Dedifferentiated amniotic fluid mesenchymal stem cell (primary cell): ENCODE measurements around the gene TPBG.

Source experiments
- DNase-seq: peaks from one replicate; pipeline ENCODE4 v3.0.0-alpha.2; 2016; ENCODE audit errors: extremely low spot score

TPBG gene

GRCh38 chr6:82363428-82364086, at the start of gene TPBG:
TSS of gene TPBG (plus strand) at chr6:82363817. CDS start at chr6:82364962, 1,145 bp downstream.
- peak; percentile 36 for DNase-seq

DNA sequence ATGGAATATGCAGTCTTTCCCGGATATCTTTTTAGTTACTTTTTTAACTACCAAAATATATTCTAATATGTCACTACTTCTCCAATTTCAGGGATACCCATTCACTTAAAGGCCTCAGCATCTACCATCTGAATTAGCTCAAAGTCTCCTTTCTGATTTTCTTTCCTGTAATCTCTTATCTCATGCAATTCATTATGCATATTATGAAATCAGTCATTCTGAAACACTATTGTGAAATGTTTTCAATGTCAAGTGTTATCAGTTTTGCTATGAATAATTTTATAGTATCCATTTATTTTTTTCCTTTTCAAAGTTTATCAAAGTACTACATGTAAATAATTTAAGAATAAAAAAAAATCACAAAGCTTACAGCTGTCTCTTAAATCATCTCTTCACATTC, 41.2 kb upstream of the TPBG start:
- DNase-seq = no peak

GRCh38 chr6:82329766-82330165, 33.9 kb upstream of the TPBG start:
- no peak for DNase-seq

DNA sequence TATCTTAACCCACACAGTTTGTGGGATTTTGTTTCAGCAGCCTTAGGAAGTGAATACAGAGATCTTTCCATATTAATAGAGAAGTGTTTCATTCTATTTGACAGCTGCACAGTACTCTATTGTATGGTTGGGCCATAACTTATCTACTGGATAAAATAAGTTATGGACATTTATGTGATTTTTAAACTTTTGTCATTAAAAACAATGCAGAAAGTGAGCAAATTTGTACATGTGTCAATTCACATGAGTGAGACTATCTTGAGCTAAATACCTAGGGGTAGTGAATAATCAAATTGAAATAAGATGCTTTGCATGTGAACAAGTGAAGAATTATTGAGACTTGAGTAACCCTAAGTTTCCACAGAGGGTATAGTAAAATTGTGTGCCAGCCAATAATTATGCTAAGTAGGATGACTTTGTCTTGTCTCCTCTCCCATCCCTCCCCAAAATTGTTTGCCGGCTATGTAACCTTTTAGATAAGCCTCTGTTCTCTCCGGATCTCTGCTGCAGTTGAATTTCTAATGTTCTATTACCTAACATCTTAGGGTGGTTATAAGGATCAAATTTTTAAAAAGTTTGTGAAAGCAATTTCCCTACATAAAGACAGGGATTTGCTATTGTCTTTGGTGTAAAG, 33.3 kb upstream of the TPBG start:
- no peak for DNase-seq

GRCh38 chr6:82331031-82331773, 32.4 kb upstream of the TPBG start:
- DNase-seq = peak; percentile 40

DNA sequence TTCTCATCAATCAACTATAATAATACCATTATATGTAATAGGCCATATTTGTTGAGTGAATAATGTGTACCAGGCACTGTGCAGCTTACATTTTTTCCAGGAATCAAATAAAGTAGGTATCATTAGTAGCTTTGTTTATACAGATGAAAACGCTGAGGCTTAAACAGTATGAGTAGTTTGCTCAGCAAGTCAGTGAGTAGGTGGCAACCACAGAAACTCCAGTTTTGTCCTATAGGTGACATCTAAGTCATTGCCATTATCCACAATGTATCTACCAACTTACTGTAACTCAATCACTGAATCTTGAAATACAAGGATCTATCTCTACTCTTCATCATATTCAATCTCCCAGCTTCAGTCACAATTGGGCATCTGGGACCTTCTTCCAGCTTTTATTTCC, 29.8 kb upstream of the TPBG start:
- DNase-seq = no peak

- DNase-seq = no peak
These were observed 25.8 kb upstream of the TPBG start for GRCh38 chr6:82337688-82338257.

- DNase-seq = no peak
These were observed 15.5 kb upstream of the TPBG start for GRCh38 chr6:82348130-82348529.

DNA sequence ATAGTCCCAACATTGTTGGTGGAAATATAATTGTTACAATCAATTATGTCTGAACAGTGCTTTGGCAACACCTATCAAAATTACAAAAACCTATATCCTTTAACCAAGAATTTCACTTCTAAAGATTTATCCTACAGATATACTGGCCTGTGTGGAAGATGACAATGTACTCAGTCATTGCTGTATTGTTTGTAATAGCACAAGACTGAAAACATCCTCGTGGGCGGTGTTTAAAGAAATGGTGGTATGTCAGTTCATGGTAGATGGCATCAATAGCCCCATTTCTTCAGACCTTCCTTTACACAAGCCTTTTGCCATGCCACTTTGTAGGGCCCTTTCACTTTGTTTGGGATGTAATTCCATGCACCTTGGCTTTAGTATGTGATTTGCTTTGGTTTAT, 9.8 kb upstream of the TPBG start:
- DNase-seq = no peak

- DNase-seq = no peak
These were observed 3.1 kb upstream of the TPBG start for GRCh38 chr6:82360552-82360951.

- no peak for DNase-seq
These were observed 2.0 kb upstream of the TPBG start for GRCh38 chr6:82361631-82362030.

- DNase-seq = no peak
These were observed 1.5 kb upstream of the TPBG start for GRCh38 chr6:82362144-82362543.

GRCh38 chr6:82362878-82363427, 664 bp upstream of the TPBG start:
- peak; percentile 89 for DNase-seq

DNA sequence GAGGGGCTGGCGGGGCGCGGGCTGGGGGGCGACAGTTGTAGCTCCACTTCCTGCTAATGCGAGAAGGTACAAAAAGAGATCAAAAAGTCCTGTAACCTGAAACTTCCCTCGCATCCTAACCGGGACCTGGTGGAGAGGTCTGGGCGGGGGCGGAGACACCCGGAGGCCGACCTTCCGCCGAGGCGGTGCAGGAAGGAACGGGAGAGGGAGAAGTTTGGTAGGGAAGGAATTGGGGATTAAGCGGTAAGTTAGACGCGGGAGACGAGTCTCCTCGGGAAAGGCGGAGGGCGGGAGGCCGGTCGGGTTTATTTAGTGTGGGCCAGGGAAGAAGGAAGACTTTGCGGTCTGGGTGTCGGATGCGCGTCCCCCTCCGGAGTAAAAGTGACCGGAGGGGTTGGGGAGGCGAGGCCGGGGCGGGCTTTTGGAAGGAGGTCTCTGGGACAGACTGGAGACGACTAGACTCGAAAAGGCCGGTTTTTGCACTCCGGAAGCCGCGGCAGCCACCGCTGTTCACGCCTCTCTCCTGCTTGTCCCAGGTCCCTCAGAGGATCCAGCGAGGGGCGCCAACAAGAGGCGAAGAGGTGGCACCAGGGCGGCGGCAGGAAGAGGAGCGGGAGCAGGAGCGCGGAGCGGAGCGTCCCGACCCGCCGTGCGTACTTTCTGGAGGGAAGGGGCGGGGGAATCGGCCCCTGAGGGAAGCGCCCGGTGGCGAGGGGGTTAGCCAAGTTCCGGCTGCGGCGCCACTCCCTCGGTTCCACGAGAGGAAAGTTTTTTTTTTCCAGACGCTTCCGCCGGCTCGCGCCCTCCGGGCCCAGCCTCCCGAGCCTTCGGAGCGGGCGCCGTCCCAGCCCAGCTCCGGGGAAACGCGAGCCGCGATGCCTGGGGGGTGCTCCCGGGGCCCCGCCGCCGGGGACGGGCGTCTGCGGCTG, 734 bp downstream of the TPBG start:
- DNase-seq = peak; percentile 49

GRCh38 chr6:82365016-82365795, 1.6 kb downstream of the TPBG start:
- DNase-seq = no peak

DNA sequence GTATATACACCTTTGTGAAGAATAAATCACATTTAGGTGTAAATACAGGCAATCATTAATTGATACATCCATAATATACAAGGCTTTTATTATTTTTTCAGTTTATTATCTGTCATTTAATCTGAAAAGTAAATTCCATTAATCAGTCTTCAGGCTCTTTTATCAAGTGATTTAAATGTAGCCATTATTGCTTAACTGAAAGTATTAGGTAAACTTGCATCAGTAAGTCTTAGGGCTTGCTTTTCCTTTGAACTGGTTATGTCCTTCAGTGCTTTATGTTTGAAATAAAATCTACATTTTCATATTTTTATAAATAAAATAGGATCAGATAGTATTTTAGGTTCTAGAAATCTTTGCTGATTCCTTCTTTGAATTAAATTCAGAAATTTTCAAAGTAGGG, 4.1 kb downstream of the TPBG start:
- DNase-seq = no peak

DNA sequence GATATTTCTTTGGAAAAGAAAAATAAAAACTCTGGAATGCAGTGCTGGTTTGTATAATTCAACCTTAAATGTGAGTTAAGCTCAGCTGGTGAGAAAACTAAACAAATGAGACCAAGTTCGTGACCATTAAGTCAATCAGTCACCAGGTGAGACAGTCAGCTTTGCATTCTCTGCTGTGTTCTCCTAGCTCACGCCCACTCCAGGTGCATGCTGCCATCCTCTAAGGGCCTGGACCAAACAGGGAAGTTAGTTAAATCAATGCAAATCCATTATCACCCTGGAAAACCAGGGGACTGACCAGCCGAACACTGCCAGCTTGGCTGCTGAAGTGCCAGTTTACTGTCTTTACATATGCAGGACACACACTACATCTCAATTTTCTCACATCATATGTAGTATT, 7.2 kb downstream of the TPBG start:
- DNase-seq = no peak

GRCh38 chr6:82371799-82372546, 8.4 kb downstream of the TPBG start:
- no peak for DNase-seq

DNA sequence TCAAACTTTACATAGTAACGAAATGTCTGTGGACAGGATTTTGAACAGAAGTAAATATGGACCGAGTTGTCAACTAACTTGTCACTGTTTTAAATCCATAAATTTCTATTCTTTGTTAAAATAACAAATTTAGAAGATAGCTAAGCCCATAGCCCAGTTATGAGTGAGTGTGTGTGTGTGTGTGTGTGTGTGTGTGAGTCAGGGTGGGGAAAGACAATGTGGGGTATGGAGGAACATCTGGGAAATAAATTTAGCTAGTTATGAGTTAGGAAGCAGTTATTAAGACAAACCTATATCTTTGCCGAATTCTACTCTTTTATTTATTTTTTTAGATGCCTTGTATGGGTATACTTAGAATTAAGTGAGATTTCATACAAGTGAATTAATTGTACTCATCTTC, 9.0 kb downstream of the TPBG start:
- DNase-seq = no peak

DNA sequence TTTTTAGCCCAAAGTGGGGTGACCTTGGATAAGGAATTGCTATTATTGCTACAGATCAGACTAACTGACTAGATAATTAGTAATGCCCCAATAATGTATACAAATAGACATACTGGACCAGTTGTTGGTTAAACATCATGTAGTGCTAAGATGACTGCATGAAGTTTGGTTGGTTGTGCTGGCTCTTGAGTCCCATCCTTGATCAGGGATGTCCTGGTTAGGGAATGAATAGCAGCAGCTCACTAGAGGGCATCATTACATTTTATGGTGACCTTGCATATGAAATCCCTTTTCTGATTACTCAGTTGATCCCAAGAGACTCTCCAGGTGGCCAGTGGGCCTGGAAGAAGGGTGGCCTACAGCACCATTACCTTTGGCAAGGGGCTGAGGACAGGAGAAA, 10.9 kb downstream of the TPBG start:
- DNase-seq = no peak
